AG09319 (cell line): ENCODE results near the gene IL34.

Experiments
- DNase-seq: peaks from one replicate; pipeline ENCODE4 v3.0.0-alpha.2; 2010; ENCODE audit warnings: low read depth; ENCODE audit errors: extremely low read depth
- CTCF ChIP-seq: IDR thresholded peaks from 2 replicates; pipeline ENCODE4 v1.5.1; 2011; ENCODE audit warnings: low read depth, mild to moderate bottlenecking, inconsistent platforms, low read length, moderate library complexity

Gene IL34

GRCh38 chr16:70661534-70661917 is 15.2 kb downstream of the IL34 start:
- TF ChIP-seq CTCF = no peak
- no peak for DNase-seq

- TF ChIP-seq CTCF = no peak
- no peak for DNase-seq
Observed at GRCh38 chr16:70661918-70662641, 15.7 kb downstream of the IL34 start.

- no peak for TF ChIP-seq CTCF
- DNase-seq = no peak
Observed at GRCh38 chr16:70662991-70663523, 16.7 kb downstream of the IL34 start.

- TF ChIP-seq CTCF = no peak
- DNase-seq = no peak
Observed at GRCh38 chr16:70663524-70664324, 17.4 kb downstream of the IL34 start.

GRCh38 chr16:70664325-70665112 is 18.2 kb downstream of the IL34 start:
- no peak for DNase-seq
- no peak for TF ChIP-seq CTCF

- no peak for DNase-seq
- no peak for TF ChIP-seq CTCF
Observed at GRCh38 chr16:70665113-70665694, 18.8 kb downstream of the IL34 start.
